Stimulated activated CD4-positive, alpha-beta T cell treated with anti-CD3 and anti-CD28 coated beads, Interleukin-4, amount 100 ng/mL, for 24 hours (primary cell): Measurements from ENCODE around the gene SLFN12L.
"Not testable (repeated sequence)": the region's sequence is repeated elsewhere in the genome, so short reads cannot be mapped to it uniquely, and the experiment has no call there.

Experiments used
- DNase-seq: peaks from one replicate; pipeline ENCODE4 v3.0.0-alpha.2; 2020

Gene SLFN12L

GRCh38 chr17:35541434-35541833 is 4.0 kb upstream of the SLFN12L start:
- DNase-seq, result no peak

- DNase-seq, result peak; percentile 50
Observed at GRCh38 chr17:35540589-35541404, 3.3 kb upstream of the SLFN12L start.

GRCh38 chr17:35539659-35540026 is 2.2 kb upstream of the SLFN12L start:
- no peak for DNase-seq

- peak; percentile 49 for DNase-seq
Observed at GRCh38 chr17:35536664-35537171, 760 bp downstream of the SLFN12L start.

- not testable (repeated sequence) for DNase-seq
Observed at GRCh38 chr17:35535406-35535805, 2.1 kb downstream of the SLFN12L start.

- no peak for DNase-seq
Observed at GRCh38 chr17:35534576-35535093, 2.8 kb downstream of the SLFN12L start.

- DNase-seq, result no peak
Observed at GRCh38 chr17:35531160-35531559, 6.3 kb downstream of the SLFN12L start.

- DNase-seq, result no peak
Observed at GRCh38 chr17:35529866-35530265, 7.6 kb downstream of the SLFN12L start.

- not testable (repeated sequence) for DNase-seq
Observed at GRCh38 chr17:35529326-35529725, 8.2 kb downstream of the SLFN12L start.

- no peak for DNase-seq
Observed at GRCh38 chr17:35523296-35523695, 14.2 kb downstream of the SLFN12L start.

- DNase-seq, result peak; percentile 57
Observed at GRCh38 chr17:35521654-35522256, 15.7 kb downstream of the SLFN12L start.

- DNase-seq, result no peak
Observed at GRCh38 chr17:35521150-35521549, 16.3 kb downstream of the SLFN12L start.

- no peak for DNase-seq
Observed at GRCh38 chr17:35519906-35520442, 17.5 kb downstream of the SLFN12L start.

- DNase-seq, result no peak
Observed at GRCh38 chr17:35519439-35519838, 18.0 kb downstream of the SLFN12L start.

- DNase-seq, result not testable (repeated sequence)
Observed at GRCh38 chr17:35518431-35518830, 19.0 kb downstream of the SLFN12L start.

- DNase-seq, result no peak
Observed at GRCh38 chr17:35515027-35515426, 22.5 kb downstream of the SLFN12L start.

GRCh38 chr17:35514564-35514963 is 22.9 kb downstream of the SLFN12L start:
- no peak for DNase-seq

GRCh38 chr17:35510052-35510451 is 27.4 kb downstream of the SLFN12L start:
- DNase-seq, result no peak

- DNase-seq, result not testable (repeated sequence)
Observed at GRCh38 chr17:35507714-35508113, 29.8 kb downstream of the SLFN12L start.

- DNase-seq, result no peak
Observed at GRCh38 chr17:35499548-35499947, 37.9 kb downstream of the SLFN12L start.

- no peak for DNase-seq
Observed at GRCh38 chr17:35498448-35499178, 38.9 kb downstream of the SLFN12L start.

GRCh38 chr17:35496451-35497290 is 40.8 kb downstream of the SLFN12L start:
- no peak for DNase-seq
